A549 treated with CORT108297 at 1 μM for 4 hours (cell line): ENCODE measurements around the gene LYPD3. TPM values are rescaled to one million over a fixed set of nuclear protein-coding genes. Genes with fewer than 3 reads are reported as not detected.

Source experiments
- total RNA-seq: library from RNA; stranded (reverse); fragments of 200-300 nt; extraction: Qiagen RNA extraction; gene quantifications from 5 replicates; pipeline ENCODE4 v1.2.3, GENCODE V29; 2022

LYPD3 gene
- 0.27 to 0.62 TPM (median 0.45 TPM) in 5 replicates for total RNA-seq

DNA sequence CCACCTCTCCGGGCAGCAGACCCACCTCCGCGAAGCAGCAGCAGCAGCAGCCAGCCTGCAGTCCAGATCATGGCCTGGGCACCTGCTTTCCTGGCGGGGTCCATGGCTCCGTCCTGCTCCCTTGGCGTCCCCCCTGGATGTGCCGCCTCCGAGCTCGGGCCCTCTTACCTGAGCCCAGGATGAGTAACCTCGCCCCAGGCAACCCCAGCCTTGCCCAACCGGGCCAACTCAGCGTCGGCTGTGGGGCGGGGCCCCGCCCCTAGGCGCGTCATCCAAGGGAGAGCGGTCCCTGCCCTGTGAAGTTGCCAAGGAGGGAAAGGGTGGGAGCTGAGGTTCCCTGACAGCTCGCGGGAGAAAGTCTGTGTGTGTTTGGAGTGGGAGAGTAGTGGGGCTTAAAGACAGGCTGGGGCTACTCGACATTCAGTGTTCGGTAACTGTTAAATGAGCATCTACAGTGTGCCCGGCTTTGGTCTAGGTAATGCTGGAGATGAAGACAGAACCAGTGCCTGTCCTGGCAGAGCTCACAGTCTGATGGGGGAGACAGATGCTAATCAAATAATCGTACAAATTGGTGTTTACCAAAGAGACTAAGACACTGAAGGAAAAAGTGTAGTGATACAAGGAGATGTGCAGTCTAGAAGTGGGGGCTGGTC is at the start of gene LYPD3:
Gene LYPD3 (minus strand): TSS at position 141 of the 653 bp plus-strand sequence. CDS start 37 bp downstream, at position 104.

DNA sequence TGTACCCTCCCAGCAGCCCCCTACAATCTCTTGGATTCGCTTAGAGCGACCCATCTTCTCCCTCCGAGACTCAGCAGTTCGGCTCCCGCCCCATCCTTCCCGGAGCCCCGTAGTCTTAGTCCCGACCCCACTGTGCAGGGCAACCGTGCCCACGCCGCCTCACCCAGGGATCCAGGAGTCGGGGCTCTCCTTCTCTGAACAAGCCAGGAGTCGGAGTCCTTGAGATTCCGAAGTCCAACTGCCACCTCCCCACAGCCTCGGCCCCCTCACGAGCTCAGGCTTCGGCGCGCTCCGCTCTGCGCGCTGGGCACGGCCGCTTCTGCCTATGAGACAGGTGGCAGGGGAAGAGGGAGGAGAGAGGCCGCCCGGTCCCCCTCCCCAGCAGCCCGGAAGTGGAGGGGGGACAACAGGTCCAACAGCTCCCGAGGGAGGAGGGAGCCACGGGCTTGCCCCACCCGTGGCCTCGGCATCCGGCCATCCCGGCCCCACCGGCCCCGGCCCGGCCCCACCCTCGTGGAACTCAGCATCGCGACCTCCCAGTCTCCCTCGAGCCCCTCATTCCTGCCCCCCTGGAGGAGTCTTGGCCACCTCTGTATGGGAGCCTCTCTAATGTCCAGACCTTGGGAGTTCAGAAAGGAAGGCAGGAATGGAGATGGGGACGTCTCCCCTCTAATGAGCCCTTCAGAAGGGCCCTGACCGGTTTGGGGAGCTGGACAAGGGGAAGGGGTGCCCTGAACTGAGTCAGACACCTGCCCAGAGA is 39.2 kb upstream of the LYPD3 start, which contains the start of gene PHLDB3:
Gene PHLDB3 (minus strand): TSS at position 321 of the 760 bp plus-strand sequence. CDS start 628 bp downstream, outside the sequence.

DNA sequence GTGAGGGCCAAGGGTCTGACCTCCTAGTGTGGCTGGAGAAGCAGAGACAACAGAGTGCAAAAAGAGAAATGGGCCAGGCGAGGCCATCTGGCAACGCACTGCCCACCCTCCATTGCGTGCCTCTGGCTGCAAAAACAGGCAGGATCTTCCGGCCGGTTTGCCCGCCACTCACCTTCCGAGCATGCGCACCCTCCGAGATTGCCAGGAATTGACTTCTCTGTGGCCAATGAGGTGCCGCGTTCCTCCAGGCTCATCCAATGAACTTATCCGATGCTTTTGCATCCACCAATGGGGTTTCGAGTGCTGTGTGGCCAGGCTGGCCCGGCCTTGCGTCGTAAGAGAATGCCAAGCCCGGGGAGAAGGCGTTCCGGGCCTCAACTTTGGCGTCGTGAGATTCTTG is 50.9 kb downstream of the LYPD3 start, which contains the start of gene TEX101:
Gene TEX101 (plus strand): TSS at position 337 of the 400 bp plus-strand sequence. CDS start 1,030 bp downstream, outside the sequence.

Other genes starting within 250 kb of the LYPD3 start
- 0.05 to 0.16 TPM (median 0.12 TPM) in 5 replicates for gene PSG9, start 196.1 kb downstream of the LYPD3 start, total RNA-seq
- gene CD177, start 111.9 kb downstream of the LYPD3 start, total RNA-seq = 0.07 to 0.16 TPM (median 0.10 TPM) in 5 replicates
- gene TEX101, start 50.7 kb downstream of the LYPD3 start, total RNA-seq = not detected in 5 replicates
- gene PHLDB3, start 39.1 kb upstream of the LYPD3 start, total RNA-seq = 10.3 to 11.8 TPM (median 11.4 TPM) in 5 replicates
- gene ETHE1, start 61.6 kb upstream of the LYPD3 start, total RNA-seq = 42.2 to 55.9 TPM (median 53.7 TPM) in 5 replicates
- gene ZNF575, start 67.6 kb upstream of the LYPD3 start, total RNA-seq = 1.6 to 2.5 TPM (median 2.2 TPM) in 5 replicates
- 29.4 to 33.6 TPM (median 30.5 TPM) in 5 replicates for gene XRCC1, start 109.9 kb upstream of the LYPD3 start, total RNA-seq
- 0.19 to 0.35 TPM (median 0.23 TPM) in 5 replicates for gene PINLYP, start 110.2 kb upstream of the LYPD3 start, total RNA-seq
- 4.5 to 8.2 TPM (median 5.1 TPM) in 5 replicates for gene IRGQ, start 130.5 kb upstream of the LYPD3 start, total RNA-seq
- 12.0 to 22.2 TPM (median 21.9 TPM) in 5 replicates for gene ZNF576, start 131.0 kb upstream of the LYPD3 start, total RNA-seq
- gene SRRM5, start 146.5 kb upstream of the LYPD3 start, total RNA-seq = 0.65 to 1.3 TPM (median 0.76 TPM) in 5 replicates
- gene ZNF428, start 154.0 kb upstream of the LYPD3 start, total RNA-seq = 49.6 to 69.2 TPM (median 64.7 TPM) in 5 replicates
- gene CADM4, start 174.2 kb upstream of the LYPD3 start, total RNA-seq = 6.9 to 11.3 TPM (median 9.3 TPM) in 5 replicates
- 90.0 to 104 TPM (median 102 TPM) in 5 replicates for gene PLAUR, start 204.6 kb upstream of the LYPD3 start, total RNA-seq